Activated CD8-positive, alpha-beta memory T cell treated with anti-CD3 and anti-CD28 coated beads, Interleukin-2, amount 50 U/mL, for 1 hour (primary cell): Measurements from ENCODE around the gene CD8A.
"Not testable (repeated sequence)": the region's sequence is repeated elsewhere in the genome, so short reads cannot be mapped to it uniquely, and the experiment has no call there.

ENCODE experiments used
- DNase-seq: peaks from one replicate; pipeline ENCODE4 v3.0.0-alpha.2; 2020; ENCODE audit errors: extremely low read depth

CD8A gene

GRCh38 chr2:86734896-86735295 lies 55.8 kb downstream of the CD8A start:
- not testable (repeated sequence) for DNase-seq
